HG03575 (cell line): Measurements from ENCODE around the gene SIRT3.

ENCODE experiments used
- ATAC-seq: cut with Tn5 transposase; IDR thresholded peaks from one replicate; pipeline ENCODE4 v1.9.1; 2021; ENCODE audit not compliant: unreplicated experiment, insufficient number of reproducible peaks, low FRiP score; ENCODE audit errors: extremely low read depth

Gene SIRT3

DNA sequence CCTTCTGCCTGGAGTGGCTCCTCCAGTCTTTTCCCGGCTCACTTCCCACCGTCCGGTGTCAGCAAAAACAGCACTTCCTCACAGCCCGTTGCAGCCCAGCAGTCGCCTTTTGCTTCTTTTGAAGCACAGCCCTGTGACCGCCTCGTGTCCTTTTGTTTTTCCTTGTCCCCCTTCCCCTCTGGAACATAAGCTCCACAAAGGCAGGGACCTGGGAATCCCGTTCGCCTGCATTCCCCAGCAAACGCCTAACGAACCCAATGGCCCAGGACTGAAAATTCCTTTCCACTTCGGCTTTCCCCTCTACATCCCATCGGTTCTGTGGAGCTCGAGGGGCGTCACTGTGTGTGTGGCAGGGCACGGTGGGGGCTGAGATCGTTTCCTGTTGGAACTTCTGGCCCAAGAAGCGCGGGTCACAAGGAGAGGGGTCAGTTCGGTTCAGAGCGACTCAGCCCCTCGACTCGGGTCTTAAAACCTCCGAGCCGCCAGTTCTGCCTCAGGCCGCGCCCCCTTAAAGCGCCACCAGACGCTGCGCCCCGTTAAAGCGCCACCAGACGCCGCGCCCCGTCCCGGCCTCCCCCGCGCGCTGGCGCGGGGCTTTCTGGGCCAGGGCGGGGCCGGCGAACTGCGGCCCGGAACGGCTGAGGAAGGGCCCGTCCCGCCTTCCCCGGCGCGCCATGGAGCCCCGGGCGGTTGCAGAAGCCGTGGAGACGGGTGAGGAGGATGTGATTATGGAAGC lies 27.8 kb downstream of the SIRT3 start:
- ATAC-seq, result no peak

- no peak for ATAC-seq
Measured at GRCh38 chr11:207863-208180, 28.3 kb downstream of the SIRT3 start.

- ATAC-seq, result peak; percentile 51
Measured at GRCh38 chr11:207208-207862, 28.8 kb downstream of the SIRT3 start, which contains the start of the genes BET1L and RIC8A. Gene BET1L (minus strand): TSS chr11:207399. CDS start chr11:207321, 78 bp downstream. Gene RIC8A (plus strand): TSS chr11:207708. CDS start chr11:208855, 1,147 bp downstream.

GRCh38 chr11:206526-207207 lies 29.5 kb downstream of the SIRT3 start:
- peak; percentile 7 for ATAC-seq

GRCh38 chr11:206002-206384 lies 30.1 kb downstream of the SIRT3 start:
- no peak for ATAC-seq

- no peak for ATAC-seq
Measured at GRCh38 chr11:205221-206001, 30.7 kb downstream of the SIRT3 start.

DNA sequence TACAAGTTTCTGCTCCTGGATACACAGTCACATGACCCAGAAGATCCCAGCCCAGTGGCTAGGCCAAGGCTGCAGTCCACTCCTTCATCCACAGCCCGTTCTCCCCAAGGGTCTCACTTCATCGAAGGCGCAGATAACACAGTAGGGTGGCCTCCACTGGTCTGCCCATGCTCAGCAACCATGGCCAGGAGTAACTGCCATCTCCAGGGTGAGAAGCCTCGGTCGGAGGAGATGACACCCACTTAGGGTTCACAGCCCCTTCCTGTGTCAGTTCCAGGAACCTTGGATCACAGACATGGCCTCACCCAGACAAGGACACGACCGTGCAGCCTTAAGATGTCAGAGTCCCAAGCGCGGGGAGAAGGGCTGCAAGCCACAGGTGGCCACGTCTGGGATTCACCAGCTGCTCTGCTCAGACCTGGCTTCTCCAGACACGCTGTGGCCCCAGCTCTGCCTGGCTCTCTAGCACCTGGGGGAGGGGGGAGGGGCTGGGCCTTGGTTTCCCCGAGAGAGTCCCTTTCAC lies 31.5 kb downstream of the SIRT3 start:
- no peak for ATAC-seq

- ATAC-seq, result no peak
Measured at GRCh38 chr11:203945-204586, 32.1 kb downstream of the SIRT3 start.

- ATAC-seq, result no peak
Measured at GRCh38 chr11:203056-203944, 32.8 kb downstream of the SIRT3 start.

DNA sequence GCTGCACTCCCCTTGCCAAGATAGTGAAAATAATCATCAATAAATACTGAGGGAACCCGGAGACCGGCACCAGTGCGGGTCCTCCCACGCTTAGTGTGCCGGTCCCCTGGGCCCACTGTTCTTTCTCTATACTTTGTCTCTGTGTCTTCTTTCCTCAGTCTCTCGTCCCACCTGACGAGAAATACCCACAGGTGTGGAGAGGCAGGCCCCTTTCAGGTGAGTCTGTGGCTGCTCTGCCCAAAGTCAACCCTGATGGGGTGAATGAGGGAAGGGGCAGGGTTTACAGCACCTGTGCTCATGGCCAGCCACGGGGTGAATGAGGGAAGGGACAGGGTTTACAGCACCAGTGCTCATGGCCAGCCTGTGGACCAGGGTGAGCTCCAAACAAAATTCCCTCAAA lies 33.7 kb downstream of the SIRT3 start:
- ATAC-seq, result no peak

- no peak for ATAC-seq
Measured at GRCh38 chr11:201966-202365, 34.2 kb downstream of the SIRT3 start.

DNA sequence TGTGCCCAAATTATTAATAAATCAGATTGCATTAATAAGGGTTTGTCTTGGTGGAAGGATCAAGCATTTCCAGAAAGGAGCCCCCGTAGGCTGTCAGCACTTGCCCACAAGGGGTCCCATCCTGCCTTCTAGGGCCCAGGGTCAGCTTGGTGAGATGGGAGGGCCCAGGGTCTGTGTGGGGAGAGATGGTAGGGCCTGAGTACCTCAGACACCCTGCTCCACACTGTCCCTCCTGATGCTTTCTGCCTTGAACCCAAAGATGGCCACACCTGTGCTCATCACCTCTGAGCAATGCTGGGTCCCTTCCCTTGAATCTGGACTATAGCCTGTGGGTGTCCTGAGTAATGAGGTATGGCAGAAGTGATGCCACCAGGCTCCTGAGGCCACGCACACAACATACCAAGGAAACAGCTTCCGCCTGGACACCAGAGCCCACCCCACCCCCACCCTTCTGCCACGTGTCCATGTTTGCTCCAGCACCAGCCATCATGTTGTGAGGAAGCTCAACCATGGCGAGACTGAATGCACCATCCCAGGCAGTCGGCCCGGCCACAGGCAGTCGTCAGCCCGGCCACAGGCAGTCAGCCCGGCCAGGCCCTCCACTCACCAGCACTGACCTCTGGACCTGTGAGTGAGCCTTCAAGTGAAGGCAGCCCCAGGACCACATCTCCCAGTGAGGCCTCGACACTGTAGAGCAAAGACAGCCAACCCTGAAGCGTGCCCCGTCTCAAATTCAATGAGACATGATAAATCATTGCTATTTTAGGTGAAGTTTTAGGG lies 35.7 kb downstream of the SIRT3 start:
- ATAC-seq, result no peak

DNA sequence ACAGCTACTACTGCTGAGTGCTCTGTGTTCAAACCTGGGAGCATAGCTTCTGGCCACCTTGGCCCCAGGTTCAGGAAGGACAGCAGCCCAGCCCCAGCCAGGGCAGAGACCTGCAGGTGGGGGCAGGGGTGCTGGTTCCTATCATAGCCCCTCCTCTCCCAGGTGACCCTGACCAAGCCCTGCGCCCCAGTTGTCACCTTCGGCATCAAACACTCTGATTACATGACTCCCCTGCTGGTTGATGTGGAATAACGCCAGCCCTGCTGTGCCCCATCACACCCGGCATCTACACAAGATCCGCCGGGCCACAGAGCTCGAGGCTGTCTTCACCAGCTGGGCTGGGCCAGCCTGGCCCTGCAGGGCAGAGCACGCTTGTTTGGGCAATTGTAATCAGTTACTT lies 36.4 kb downstream of the SIRT3 start:
- no peak for ATAC-seq

DNA sequence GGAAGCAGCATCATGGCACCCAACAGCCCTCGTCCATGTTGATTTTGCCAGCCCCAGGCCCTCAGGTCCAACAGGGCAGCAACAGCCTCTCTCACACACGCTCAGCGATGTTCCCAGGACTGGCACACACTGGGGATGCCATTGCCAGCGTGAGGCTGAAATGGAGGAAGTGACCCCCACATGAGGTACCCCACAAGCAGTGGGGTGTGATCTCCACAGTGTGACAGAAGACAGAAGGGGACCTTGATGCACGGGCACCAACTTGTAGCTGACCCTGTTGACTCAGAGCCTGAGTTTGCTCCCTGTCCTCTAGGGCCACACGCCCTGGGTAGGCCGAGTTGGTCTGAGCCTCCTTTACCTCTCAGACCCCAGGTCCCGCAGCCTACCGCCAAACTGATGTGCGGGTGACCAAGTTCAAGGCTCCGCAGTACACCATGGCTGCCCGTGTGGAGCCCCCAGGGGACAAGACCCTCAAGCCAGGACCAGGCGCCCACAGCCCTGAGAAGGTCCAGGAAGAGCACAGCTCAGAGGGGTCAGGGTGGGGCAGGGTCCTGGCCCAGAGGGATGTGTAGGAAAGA lies 37.0 kb downstream of the SIRT3 start:
- no peak for ATAC-seq

DNA sequence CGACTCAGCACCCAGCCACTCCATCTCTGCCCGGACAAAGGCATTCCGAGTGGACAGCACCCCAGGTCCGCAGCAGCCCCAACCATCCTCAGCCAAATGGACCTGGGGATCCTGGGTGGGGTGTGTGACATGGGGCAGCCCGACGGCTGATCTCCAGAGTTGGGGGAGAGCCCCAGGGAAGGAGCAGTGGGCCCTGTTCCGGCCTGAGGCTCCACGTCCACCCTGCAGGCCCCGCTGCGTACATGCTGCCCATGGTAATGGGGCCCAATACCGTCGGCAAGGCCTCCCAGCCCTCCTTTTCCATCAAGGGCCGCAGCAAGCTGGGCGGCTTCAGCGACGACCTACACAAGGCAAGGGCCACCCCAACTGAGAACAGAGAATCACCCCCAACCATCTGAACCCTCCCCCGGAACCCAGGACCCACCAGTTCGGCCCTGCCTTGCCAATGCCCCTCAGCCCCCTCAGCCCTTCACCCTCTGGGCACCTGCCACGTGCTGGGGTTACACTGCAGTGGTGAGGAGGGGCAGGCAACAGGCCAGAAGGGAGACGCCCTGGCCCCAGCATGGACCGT lies 37.8 kb downstream of the SIRT3 start:
- no peak for ATAC-seq

- no peak for ATAC-seq
Measured at GRCh38 chr11:197741-198235, 38.4 kb downstream of the SIRT3 start.
